ENCODE data around the gene KRT8.

Gene KRT8

GRCh38 chr12:52909796-52910195 lies 4.9 kb upstream of the KRT8 start:
- no peak for TF ChIP-seq CTCF (conservative IDR thresholded peaks at IDR 0.05; ENCODE audit: low read depth, low read length)
- H3K4me3 ChIP-seq (ENCODE audit: low read depth, low read length) = no peak overlapping the region
- no peak for DNase-seq (ENCODE audit: low read depth)

DNA sequence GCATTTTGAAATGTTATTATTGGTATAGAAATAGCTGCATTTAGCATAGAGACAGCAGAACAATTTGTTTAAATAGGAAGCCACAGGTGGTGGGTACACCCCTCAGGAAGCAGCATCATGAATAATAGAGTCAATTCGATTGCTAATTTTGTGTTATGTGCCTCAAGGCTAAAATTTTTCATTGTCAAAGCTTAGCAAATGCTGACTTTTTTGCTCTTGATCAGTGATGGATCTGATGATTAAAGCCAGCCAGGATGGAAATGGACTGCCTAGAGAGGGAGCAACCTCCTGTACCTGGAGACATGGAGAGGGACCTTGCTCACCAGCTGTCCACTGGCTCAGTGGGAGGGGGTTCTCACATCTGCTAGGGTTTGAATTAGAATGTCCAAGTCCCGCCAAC lies 4.5 kb upstream of the KRT8 start:
- no peak for TF ChIP-seq CTCF (conservative IDR thresholded peaks at IDR 0.05; ENCODE audit: low read depth, low read length)
- no peak for DNase-seq (ENCODE audit: low read depth)
- no peak overlapping the region for H3K4me3 ChIP-seq (ENCODE audit: low read depth, low read length)

- TF ChIP-seq CTCF (conservative IDR thresholded peaks at IDR 0.05; ENCODE audit: low read depth, low read length) = no peak
- H3K4me3 ChIP-seq (ENCODE audit: low read depth, low read length) = no peak overlapping the region
- DNase-seq (ENCODE audit: low read depth) = peak; percentile 42
Measured at GRCh38 chr12:52907092-52907810, 2.4 kb upstream of the KRT8 start.

DNA sequence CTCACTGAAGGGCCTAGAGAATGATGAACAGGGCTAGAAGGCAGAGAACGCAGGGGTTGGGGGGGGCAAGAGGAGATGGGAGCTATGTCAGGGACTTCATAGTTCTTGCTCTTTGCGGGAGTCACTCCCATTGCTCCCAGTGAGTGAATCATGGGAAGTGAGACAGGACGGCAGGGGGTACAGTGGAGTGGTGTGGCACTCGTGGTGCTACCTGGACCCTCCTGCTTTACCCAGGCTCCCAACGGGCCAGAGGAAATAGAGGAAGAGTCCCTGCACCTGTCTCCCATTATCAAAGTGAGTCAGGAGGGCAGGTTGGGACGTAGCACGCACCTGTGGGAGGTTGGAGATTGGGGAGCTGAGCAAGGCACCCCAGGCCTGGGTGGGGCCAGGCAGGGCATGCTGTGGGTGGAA lies 1.3 kb upstream of the KRT8 start:
- no peak for DNase-seq (ENCODE audit: low read depth)
- no peak overlapping the region for H3K4me3 ChIP-seq (ENCODE audit: low read depth, low read length)
- TF ChIP-seq CTCF (conservative IDR thresholded peaks at IDR 0.05; ENCODE audit: low read depth, low read length) = no peak

GRCh38 chr12:52903855-52904508 lies 894 bp downstream of the KRT8 start:
- peak overlapping the region; percentile 64 for H3K4me3 ChIP-seq (ENCODE audit: low read depth, low read length)
- no peak for TF ChIP-seq CTCF (conservative IDR thresholded peaks at IDR 0.05; ENCODE audit: low read depth, low read length)
- DNase-seq (ENCODE audit: low read depth) = peak; percentile 57

DNA sequence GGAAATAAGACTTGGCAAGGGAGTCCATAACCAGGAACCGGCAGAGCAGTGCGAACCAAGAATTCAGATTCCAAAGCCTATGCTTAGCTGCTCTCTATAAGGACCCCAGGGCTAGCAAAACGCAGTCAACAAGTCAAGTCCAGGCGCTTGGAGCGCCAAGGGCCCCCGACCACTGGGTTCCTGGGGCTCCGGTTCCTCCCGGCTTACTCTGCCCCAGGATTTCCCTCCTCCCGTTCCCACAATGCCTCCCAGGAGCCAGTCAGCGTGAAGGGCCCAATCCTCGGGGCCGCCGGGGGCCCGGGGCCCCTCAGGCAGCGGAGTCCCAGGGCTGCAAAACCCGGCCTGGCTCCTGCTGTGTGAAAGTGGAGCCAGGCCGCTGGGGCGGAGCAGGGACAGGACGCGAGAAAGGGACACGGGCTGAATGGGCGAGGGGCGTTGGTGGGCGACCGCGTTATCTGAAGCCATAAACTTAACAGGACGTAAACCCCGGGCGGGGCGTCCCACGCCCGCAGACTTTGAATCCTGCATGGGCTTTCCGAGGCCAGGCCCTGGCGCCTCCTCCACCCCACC lies 1.5 kb downstream of the KRT8 start:
- TF ChIP-seq CTCF (conservative IDR thresholded peaks at IDR 0.05; ENCODE audit: low read depth, low read length) = no peak
- peak; percentile 91 for DNase-seq (ENCODE audit: low read depth)
- peak overlapping the region; percentile 64 for H3K4me3 ChIP-seq (ENCODE audit: low read depth, low read length)
